Urinary bladder (tissue), 4 donors: ENCODE results near the gene SLC25A42. TPM values are rescaled to one million over a fixed set of nuclear protein-coding genes. Genes with fewer than 3 reads are reported as not detected.

ENCODE experiments used
- DNase-seq: peaks from one replicate; pipeline ENCODE4 v3.0.0-alpha.2; 2015; ENCODE audit errors: extremely low spot score
- H3K27ac ChIP-seq: one replicate; pipeline ENCODE4 v1.5.1; 2013; ENCODE audit warnings: low read depth, mild to moderate bottlenecking, moderate library complexity
- H3K36me3 ChIP-seq: one replicate; pipeline ENCODE4 v1.6.1; 2013; ENCODE audit warnings: mild to moderate bottlenecking, moderate library complexity; ENCODE audit not compliant: insufficient read depth
- H3K4me1 ChIP-seq: one replicate; pipeline ENCODE4 v1.6.1; 2013; ENCODE audit warnings: mild to moderate bottlenecking, moderate library complexity; ENCODE audit not compliant: insufficient read depth
- H3K4me3 ChIP-seq: one replicate; pipeline ENCODE4 v1.5.1; 2013; ENCODE audit warnings: low read depth, low read length
- WGBS: extraction: QIAGEN DNeasy Blood & Tissue Kit; methylation state at CpG from one replicate; pipeline ENCODE4 v1.1.7; 2013; 5-methylcytosine and 5-hydroxymethylcytosine counted together
- polyA plus RNA-seq: library from polyadenylated mRNA; stranded (reverse); fragments of 200-250 nt; gene quantifications from one replicate; pipeline ENCODE4 v1.2.3, GENCODE V29; 2013
- total RNA-seq: library from RNA; depleted of rRNA; stranded (reverse); fragments of >200 nt; gene quantifications from one replicate; pipeline ENCODE4 v1.2.3, GENCODE V29; 2014
- donor health status: healthy with polysubstance abuse.
- donor health status: healthy.

Gene SLC25A42
- total and polyA plus RNA-seq, 2 donors, result 7.1 to 14.8 TPM

DNA sequence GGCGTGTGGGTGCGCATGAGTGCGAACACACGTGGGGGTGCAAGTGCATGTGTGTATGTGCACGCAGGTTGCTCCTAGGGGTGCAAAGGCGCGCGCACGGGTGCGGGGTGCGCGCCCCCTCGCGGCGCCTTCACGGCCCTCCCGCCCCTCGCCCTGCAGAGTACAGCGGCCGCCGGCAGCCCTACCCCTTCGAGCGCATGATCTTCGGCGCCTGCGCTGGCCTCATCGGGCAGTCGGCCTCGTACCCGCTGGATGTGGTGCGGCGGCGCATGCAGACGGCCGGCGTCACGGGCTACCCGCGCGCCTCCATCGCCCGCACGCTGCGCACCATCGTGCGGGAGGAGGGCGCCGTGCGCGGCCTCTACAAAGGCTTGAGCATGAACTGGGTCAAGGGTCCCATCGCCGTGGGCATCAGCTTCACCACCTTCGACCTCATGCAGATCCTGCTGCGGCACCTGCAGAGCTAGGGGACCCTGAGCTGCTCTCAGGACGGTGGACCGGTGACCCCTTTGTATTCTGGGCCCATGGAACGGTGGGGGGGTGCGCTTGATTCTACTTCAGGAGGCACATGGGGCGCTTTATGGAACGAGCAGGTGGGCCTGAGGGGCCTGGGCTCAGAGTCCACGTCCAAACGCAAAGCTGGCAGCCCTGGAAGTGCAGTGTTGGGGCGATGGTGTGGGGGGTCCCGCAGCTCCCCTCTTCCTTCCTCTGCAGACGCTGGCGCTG, 46.8 kb downstream of the SLC25A42 start:
- DNase-seq, result no peak
- H3K27ac ChIP-seq, result no peak overlapping the region
- no peaks in the 10 kb centered on the region for H3K4me1 ChIP-seq
- no peaks in the 10 kb centered on the region for H3K36me3 ChIP-seq
- no peak overlapping the region for H3K4me3 ChIP-seq
- 19% methylated on average over 66 of the region's 66 CpGs for WGBS

DNA sequence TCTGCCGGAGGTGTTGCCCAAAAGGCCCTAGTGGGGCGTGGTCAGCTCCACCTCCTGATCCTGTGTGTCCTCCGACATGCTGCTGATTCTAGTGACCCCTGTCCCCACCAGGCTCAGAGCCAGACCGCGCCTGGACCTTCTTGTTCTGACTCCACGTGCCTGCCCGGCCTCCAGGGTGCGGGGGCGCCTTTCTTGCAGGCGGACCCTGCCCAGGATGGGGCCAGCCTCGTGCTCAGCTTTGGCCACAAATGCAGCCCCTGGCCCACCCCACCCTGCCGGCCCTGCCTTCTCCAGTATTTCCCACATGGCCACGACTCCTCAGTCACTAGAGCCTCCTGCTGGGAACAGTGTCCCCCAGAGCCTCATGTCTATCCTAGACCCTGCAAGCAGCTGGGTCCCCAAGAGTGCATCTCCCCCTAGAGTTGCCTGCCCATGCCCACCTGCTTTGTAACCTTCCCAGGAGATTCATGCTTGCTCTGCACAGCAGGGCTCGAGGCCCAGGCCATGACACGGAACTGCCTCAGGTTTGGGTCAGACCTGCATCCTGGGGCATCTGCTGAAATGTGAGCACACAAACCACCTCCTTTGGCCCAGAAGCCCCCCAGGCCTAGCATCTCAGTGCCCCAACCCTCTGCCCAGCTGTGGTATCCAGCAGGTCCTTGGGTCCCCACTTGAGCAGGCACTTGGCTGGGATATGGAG, 47.5 kb downstream of the SLC25A42 start:
- Histone ChIP-seq H3K4me1 (no peaks in the 10 kb centered on the region), H3K27ac (no peak overlapping the region), H3K4me3 (no peak overlapping the region), H3K36me3 (no peaks in the 10 kb centered on the region)
- WGBS, result 75% methylated on average over 15 of the region's 15 CpGs
- DNase-seq, result no peak

DNA sequence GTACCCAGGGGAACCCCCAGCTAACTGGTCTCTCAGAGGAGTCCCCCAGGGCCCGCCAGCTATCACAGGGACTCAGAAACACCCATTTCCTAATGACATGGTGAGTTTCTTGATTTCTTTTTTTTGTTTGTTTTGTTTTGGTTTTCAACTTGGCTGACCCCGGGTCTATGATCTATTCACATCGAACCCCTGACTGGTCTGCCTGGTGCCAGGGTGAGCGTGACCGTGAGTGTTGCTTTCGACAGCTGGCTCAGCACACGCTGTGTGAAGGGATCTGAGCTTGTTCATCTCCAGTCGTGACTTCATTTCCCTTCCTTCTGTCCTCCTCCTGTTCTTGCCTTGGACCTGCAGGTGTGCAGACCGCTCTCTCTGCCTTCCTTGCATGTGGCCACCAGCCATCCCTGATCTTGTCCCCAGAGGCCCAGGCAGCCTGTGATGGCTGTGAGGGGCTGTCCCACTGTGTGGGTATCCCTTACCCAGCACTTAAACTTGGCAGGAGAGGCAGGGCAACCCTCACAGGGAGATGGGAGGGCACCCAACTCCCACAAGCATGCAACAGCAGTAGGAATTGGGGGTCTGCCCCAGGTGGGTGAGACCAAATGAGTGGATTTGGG, 48.3 kb downstream of the SLC25A42 start:
- DNase-seq, result no peak
- Histone ChIP-seq H3K36me3 (no peaks in the 10 kb centered on the region), H3K4me3 (no peak overlapping the region), H3K27ac (no peak overlapping the region), H3K4me1 (no peaks in the 10 kb centered on the region)
- WGBS, result 86% methylated on average over 9 of the region's 9 CpGs

DNA sequence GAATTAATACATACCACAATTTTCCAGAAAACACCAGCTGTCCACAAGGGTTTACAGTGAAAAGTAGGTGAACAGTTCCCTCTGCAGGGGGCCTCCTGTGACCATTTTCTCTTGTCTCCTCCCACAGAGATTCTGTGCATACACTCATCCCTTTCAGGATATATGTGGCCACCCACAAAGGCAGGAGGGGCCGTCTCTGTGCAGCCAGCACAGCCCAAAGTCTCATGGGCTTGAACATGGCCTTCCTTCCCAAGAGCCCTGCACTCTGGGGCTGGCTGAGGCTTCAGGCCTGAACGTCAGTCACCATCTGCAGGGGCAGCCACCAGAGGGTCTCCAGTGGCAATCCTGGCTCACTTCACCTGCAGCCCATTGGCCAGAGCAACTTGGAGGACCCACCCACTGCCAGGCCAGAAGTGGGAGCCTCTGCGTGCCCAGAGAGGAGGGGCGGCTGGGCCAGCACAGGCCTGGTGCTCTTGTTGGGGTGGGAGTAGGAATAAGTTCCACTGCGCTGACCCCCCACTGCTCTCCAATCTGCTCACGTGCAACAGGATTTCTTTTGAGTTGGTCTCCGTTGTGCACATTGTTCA, 49.3 kb downstream of the SLC25A42 start:
- H3K27ac ChIP-seq, result no peak overlapping the region
- WGBS, result 30% methylated on average over 7 of the region's 7 CpGs
- no peaks in the 10 kb centered on the region for H3K36me3 ChIP-seq
- no peaks in the 10 kb centered on the region for H3K4me1 ChIP-seq
- no peak for DNase-seq
- H3K4me3 ChIP-seq, result no peak overlapping the region

DNA sequence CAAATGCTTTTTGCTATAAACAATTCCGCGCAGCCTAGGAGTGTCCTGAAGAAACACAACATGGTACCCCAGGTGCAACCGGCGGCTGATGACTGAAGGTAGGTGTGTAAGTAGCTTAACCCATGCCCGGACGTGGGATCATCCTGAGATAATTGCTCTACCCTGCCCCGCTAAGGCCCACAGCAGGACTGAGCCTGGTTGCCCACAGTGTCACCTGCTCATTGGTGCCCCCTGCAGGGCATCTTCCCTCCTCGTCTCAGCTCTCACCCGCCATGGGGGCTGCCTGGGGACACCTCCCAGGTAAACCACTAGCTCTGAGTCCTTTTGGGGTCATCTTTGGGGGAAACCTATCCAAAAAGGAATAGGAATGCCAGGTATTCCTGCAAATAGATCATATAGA, 52.2 kb downstream of the SLC25A42 start:
- Histone ChIP-seq H3K36me3 (no peaks in the 10 kb centered on the region), H3K4me3 (no peak overlapping the region), H3K27ac (no peak overlapping the region), H3K4me1 (no peaks in the 10 kb centered on the region)
- WGBS, result 78% methylated on average over 9 of the region's 9 CpGs
- DNase-seq, result no peak

DNA sequence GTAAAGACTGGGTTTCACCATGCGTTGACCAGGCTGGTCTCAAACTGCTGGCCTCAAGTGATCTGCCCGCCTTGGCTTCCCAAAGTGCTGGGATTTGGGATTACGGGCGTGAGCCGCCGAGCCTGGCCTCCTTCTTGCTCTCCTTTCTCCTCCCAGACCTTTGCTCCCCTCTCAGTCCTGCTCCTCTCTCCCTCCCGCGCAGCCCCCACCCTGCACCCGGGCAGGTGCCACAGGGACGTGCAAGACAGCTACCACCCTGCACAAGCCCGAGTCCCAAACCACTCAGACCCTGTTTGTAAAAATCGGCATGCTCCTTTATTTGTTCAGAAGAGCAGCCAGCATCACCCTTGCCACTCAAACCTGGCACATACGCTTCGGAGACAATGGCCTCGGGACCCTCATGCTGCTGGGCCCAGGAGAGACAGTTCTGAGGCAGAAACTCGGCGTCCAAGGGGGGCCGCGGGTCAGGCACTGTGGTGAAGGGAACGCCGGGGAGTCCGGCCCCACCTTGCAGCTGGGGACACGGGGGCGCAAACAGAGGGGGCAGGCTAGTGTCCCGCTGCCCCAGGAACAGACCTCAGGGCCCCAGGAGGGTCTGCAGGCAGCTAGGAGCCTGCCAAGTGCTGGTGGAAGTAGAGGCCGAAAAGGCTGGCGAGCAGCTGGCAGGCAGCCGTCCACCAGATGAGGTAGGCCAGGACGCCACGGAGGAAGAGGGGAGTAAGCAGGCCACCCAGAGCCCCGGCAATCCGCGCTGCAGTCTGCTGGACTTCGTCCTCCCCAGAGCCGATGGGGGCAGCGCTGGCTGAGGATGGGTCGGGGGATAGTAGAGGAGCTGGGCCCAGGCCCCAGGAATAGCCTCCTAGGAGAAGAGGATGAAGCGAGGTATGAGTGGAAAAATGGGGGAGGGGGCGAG, 55.8 kb downstream of the SLC25A42 start:
- Histone ChIP-seq H3K4me3 (no peak overlapping the region), H3K36me3 (no peaks in the 10 kb centered on the region), H3K27ac (no peak overlapping the region), H3K4me1 (no peaks in the 10 kb centered on the region)
- no peak for DNase-seq
- WGBS, result 87% methylated on average over 39 of the region's 39 CpGs

DNA sequence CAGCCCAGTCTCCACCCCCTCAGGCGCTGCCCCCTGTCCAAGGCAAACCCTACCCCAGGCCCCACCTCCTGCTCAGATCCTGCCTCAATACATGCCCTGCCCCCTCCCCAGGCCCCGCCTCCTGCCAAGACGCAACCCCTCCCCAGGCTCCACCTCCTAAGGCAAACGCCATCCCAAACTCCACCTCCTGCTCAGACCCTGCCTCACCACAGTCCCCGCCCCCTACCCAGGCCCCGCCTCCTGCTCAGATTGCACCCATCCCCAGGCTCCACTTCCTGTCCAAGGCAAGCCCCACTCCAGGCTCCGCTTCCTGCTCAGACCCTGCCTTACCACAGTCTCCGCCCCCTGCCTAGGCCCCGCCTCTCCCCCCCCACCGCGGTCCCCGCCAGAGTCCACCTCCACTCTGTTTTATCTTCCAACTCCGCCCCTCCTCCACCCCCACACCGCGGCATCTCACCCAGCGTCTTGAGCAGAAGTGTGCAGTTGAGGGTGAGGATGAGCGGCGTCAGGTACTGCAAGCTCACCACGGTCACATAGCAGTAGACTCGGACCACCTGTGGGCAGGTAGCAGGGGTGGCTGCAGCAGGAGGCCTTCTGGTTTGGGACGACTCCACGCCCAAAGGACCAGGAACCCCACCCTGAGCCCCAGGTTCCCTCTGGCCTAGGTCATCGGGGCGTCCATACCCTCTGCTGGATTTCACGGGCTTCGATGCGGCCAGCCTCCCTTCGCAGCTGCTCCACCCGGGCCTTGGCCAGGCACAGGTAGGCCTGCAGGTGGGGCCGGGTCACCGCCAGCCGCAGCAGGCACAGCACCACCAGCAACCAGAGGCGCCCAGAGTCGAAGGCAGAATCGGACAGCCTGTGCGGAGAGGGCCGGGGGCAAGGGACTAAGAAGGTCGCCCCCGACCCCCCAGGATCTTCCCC, 56.8 kb downstream of the SLC25A42 start:
- DNase-seq, result peak; percentile 72

DNA sequence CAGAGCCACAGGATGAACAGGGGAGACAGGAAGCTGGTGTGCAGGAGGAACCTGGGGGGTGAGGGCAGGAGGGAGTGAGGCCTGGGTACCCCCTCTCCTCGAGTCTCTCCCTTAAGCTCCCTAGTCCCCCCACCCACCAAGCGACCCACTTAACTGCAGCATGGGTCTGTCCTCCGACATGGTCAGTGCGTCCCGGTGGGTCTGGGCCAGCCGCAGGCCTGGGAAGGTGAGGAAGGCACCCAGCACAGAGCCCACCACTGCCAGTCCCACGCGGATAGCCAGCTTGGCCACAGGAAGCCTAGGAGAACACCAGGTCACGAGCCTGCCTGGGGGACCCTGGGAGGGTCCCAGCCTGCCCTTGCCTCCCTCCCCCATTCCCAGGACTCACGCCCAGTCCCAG, 57.6 kb downstream of the SLC25A42 start:
- no peak overlapping the region for H3K27ac ChIP-seq
- H3K36me3 ChIP-seq, result no peaks in the 10 kb centered on the region
- H3K4me3 ChIP-seq, result no peak overlapping the region
- no peak for DNase-seq
- H3K4me1 ChIP-seq, result no peaks in the 10 kb centered on the region
- 87% methylated on average over 10 of the region's 10 CpGs for WGBS

More for the DNA sequence above, 56.8 kb downstream of the SLC25A42 start:
- Histone ChIP-seq H3K4me1 (no peaks in the 10 kb centered on the region), H3K36me3 (no peaks in the 10 kb centered on the region), H3K27ac (no peak overlapping the region), H3K4me3 (no peak overlapping the region)
- WGBS, result 60% methylated on average over 39 of the region's 39 CpGs

DNA sequence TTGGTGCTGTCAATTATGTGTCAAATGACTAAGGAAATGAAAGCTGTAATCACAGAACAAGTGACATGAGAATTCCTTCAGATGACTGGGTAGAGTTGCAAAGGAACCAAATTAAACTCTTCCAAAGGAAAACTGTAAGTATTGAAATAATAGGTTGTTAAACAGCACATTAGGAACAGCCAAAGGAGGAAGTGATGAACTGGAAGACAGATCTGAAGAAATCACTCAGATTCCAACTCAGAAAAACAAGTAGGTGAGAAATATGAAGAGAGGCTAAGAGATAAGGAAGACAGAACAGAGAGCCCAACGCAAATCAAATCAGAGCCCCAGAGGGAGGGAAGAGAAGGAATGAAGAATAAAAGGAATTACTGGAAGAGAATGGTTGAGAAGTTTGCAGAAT, 59.1 kb downstream of the SLC25A42 start:
- DNase-seq, result no peak
- no peak overlapping the region for H3K27ac ChIP-seq
- H3K4me1 ChIP-seq, result no peaks in the 10 kb centered on the region
- H3K4me3 ChIP-seq, result no peak overlapping the region
- WGBS, result 95% methylated on average over 1 of the region's 1 CpG
- no peaks in the 10 kb centered on the region for H3K36me3 ChIP-seq

DNA sequence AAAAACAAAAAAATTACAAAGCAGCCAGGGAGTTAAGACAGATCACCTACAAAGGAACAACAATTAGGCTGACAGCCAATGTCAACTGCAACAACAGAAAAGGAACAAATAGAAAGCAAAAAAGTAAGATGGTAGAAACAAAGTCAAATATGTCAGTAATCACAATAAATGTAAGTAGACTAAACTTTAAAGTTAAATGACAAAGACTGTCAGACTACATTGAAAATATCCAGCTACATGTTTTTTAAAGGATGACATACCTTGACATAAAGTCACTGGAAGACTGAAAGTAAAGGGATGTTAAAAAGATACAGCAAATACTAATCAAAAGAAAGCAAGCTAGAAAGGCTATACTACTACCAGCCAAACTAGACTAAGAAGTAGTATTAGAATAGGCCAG, 59.6 kb downstream of the SLC25A42 start:
- Histone ChIP-seq H3K4me3 (no peak overlapping the region), H3K36me3 (no peaks in the 10 kb centered on the region), H3K4me1 (no peaks in the 10 kb centered on the region), H3K27ac (no peak overlapping the region)
- DNase-seq, result no peak

DNA sequence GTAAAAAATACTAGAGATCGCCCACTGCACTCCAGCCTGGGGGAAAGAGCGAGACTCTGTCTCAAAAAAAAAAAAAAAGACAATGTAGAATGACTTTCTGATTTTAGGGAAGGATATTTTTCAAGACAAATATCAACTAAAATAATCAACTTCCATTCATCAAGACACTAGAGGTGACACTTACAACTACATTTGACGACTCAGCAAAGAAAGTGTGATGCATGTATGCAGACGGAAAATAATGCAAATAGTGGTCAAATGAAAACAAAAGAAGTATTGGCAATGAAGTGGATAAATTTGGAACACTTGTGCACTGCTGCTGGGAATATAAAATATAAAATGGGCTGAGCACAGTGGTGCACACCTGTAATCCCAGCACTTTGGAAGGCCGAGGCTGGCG, 62.3 kb downstream of the SLC25A42 start:
- H3K4me1 ChIP-seq, result no peaks in the 10 kb centered on the region
- H3K4me3 ChIP-seq, result no peak overlapping the region
- no peak for DNase-seq
- no peaks in the 10 kb centered on the region for H3K36me3 ChIP-seq
- H3K27ac ChIP-seq, result no peak overlapping the region
- 96% methylated on average over 6 of the region's 6 CpGs for WGBS

DNA sequence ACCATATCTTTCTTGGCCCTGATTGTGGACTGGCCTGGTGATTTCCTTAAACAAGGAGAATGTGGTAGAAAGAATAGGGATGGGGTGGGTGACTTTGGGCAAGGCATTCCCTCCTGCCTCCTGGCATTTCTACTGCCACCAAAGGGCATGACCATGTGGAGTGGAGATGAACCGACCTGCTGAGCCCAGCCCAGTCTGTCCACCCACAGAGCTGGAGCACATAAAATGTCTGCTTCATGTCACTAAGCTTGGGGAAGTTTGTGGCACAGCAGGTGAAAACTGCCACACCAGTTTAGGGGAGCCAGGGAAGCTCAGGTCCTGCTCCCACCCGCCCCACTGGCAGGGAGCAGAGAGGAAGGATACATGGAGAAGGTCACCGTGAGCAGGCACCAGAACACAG, 68.2 kb downstream of the SLC25A42 start:
- DNase-seq, result no peak

More for the DNA sequence above, 68.2 kb downstream of the SLC25A42 start:
- no peaks in the 10 kb centered on the region for H3K4me1 ChIP-seq
- H3K36me3 ChIP-seq, result no peaks in the 10 kb centered on the region
- H3K4me3 ChIP-seq, result no peak overlapping the region
- WGBS, result 98% methylated on average over 3 of the region's 3 CpGs
- H3K27ac ChIP-seq, result no peak overlapping the region
